ENCODE results near the gene AP3M1.

AP3M1 gene

DNA sequence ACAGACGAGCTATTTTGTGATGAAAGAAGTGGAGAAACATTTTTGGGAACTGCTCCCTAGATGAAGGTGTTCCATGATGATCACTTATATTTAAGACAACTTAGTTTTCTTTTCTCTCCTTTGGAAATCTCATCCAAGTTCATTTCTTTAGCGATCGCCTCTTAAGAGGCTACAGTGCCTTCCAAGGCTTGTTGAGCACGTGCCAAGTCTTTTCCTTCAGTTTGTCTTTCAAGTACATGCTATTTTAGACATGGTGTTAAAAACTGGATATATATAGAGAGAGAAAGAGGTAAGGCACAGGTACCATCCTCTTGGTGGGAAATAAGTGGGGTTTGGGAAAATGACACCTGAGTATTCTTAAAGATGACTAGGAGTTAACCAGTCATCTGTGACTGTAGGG lies 3.0 kb upstream of the AP3M1 start:
- H3K36me3 ChIP-seq (ENCODE audit: insufficient read depth, low read length), result no peaks in the 10 kb centered on the region
- H2AFZ ChIP-seq (ENCODE audit: low read length), result no peak overlapping the region
- no peak overlapping the region for H3K9ac ChIP-seq (ENCODE audit: low read depth, low read length, poor library complexity, severe bottlenecking)
- H4K20me1 ChIP-seq (ENCODE audit: insufficient read depth, low read length, poor library complexity, severe bottlenecking), result peaks cover 9% of the 10 kb centered on the region
- no peaks in the 10 kb centered on the region for H3K9me3 ChIP-seq (ENCODE audit: insufficient read depth, low read depth, low read length)
- no peak for TF ChIP-seq EZH2phosphoT487 (IDR thresholded peaks at IDR 0.05; ENCODE audit: borderline replicate concordance)
- TF ChIP-seq, protein P1, sequence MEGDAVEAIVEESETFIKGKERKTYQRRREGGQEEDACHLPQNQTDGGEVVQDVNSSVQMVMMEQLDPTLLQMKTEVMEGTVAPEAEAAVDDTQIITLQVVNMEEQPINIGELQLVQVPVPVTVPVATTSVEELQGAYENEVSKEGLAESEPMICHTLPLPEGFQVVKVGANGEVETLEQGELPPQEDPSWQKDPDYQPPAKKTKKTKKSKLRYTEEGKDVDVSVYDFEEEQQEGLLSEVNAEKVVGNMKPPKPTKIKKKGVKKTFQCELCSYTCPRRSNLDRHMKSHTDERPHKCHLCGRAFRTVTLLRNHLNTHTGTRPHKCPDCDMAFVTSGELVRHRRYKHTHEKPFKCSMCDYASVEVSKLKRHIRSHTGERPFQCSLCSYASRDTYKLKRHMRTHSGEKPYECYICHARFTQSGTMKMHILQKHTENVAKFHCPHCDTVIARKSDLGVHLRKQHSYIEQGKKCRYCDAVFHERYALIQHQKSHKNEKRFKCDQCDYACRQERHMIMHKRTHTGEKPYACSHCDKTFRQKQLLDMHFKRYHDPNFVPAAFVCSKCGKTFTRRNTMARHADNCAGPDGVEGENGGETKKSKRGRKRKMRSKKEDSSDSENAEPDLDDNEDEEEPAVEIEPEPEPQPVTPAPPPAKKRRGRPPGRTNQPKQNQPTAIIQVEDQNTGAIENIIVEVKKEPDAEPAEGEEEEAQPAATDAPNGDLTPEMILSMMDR (conservative IDR thresholded peaks at IDR 0.05; ENCODE audit: low read length), result no peak
- H3K4me3 ChIP-seq (ENCODE audit: low read length, poor library complexity, severe bottlenecking), result peak overlapping the region; percentile 88
- no peaks in the 10 kb centered on the region for H3K9me2 ChIP-seq (replicated peaks; ENCODE audit: low read depth, low read length)
- peaks cover 51% of the 10 kb centered on the region for H3K79me2 ChIP-seq (ENCODE audit: insufficient read depth, low read length)
- H3K4me1 ChIP-seq (ENCODE audit: insufficient read depth, low read length, poor library complexity, severe bottlenecking), result peaks cover 33% of the 10 kb centered on the region
- no peaks in the 10 kb centered on the region for H3K27me3 ChIP-seq (ENCODE audit: insufficient read depth, low read length, poor library complexity, severe bottlenecking)
- peak overlapping the region; percentile 98 for H3K4me2 ChIP-seq (ENCODE audit: low read depth, low read length, poor library complexity, severe bottlenecking)
- no peaks in the 10 kb centered on the region for H3F3A ChIP-seq (ENCODE audit: low read depth)

DNA sequence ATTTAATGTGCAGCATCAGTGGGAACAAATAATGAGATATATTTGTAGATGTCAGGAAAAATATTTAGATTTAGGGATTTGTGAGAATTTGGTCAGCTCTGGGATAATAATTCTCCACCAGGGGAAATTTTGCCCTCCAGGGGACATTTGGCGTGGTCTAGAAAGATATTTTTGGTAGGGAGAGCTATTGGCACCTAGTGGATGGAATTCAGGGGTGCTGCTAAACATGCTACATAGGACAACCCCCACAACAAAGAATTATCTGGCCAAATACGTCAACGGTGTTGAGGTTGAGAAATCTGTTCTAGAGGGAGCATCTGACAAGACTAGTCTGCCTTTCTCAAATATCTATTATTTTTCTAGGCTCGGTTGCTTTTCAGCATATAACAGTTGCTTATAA lies 2.5 kb upstream of the AP3M1 start:
- Histone ChIP-seq H3K9ac (ENCODE audit: low read depth, low read length, poor library complexity, severe bottlenecking) (peak overlapping the region; percentile 89), H3K4me3 (ENCODE audit: low read length, poor library complexity, severe bottlenecking) (peak overlapping the region; percentile 88)

DNA sequence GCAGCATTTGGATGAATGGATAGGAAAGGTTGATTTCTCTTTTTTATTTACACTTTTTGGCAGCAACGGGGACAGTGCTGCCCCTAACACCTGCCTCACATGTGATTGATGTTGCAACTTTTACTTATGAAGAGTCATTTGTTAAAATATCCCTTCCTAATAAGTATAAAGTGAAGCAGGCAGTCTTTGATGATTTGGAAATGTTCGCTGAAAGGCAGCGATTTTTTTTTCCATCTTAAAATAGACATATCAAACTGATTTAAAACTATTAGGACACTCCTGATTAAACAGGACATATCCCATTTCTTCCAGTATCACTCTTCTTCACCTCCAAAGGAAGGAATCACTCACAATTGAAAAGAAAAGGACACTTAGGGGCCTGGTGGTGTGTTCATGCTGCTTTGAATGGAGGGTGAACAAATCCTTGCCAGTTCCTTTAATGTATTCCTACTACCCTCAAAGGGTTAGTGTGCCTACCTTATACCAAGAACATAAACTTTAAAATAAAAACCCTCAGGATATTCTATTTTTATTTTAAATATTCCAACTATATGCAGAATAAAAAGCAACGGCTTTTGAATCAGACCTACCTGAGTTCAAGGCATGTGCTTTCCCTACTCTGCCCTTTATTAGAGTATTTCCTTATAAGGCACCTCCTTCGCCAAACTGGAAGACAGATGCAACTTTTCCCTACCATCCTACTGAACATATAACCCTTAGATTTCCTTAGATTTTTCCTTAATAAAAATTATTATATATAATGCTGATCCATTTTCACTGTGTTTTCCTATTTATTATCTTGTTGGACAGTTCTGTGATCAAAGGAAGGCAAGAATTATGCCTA lies 1.5 kb upstream of the AP3M1 start:
- Histone ChIP-seq H3K4me1 (ENCODE audit: insufficient read depth, low read length, poor library complexity, severe bottlenecking) (peaks cover 32% of the 10 kb centered on the region), H3K36me3 (ENCODE audit: insufficient read depth, low read length) (no peaks in the 10 kb centered on the region), H3K9me2 (replicated peaks; ENCODE audit: low read depth, low read length) (no peaks in the 10 kb centered on the region), H4K20me1 (ENCODE audit: insufficient read depth, low read length, poor library complexity, severe bottlenecking) (peaks cover 13% of the 10 kb centered on the region), H3K9ac (ENCODE audit: low read depth, low read length, poor library complexity, severe bottlenecking) (peak overlapping the region; percentile 89), H3K27me3 (ENCODE audit: insufficient read depth, low read length, poor library complexity, severe bottlenecking) (no peaks in the 10 kb centered on the region), H3K79me2 (ENCODE audit: insufficient read depth, low read length) (peaks cover 67% of the 10 kb centered on the region), H2AFZ (ENCODE audit: low read length) (peak overlapping the region; percentile 87), H3K4me3 (ENCODE audit: low read length, poor library complexity, severe bottlenecking) (peak overlapping the region; percentile 88), H3F3A (ENCODE audit: low read depth) (no peaks in the 10 kb centered on the region), H3K4me2 (ENCODE audit: low read depth, low read length, poor library complexity, severe bottlenecking) (peak overlapping the region; percentile 98), H3K9me3 (ENCODE audit: insufficient read depth, low read depth, low read length) (no peaks in the 10 kb centered on the region)
- TF ChIP-seq, protein P1 (conservative IDR thresholded peaks at IDR 0.05; ENCODE audit: low read length), result no peak
- TF ChIP-seq EZH2phosphoT487 (IDR thresholded peaks at IDR 0.05; ENCODE audit: borderline replicate concordance), result no peak

More for the DNA sequence above, 2.5 kb upstream of the AP3M1 start:
- H3K4me1 ChIP-seq (ENCODE audit: insufficient read depth, low read length, poor library complexity, severe bottlenecking), result peaks cover 33% of the 10 kb centered on the region
- H4K20me1 ChIP-seq (ENCODE audit: insufficient read depth, low read length, poor library complexity, severe bottlenecking), result peaks cover 13% of the 10 kb centered on the region
- H3K4me2 ChIP-seq (ENCODE audit: low read depth, low read length, poor library complexity, severe bottlenecking), result peak overlapping the region; percentile 98
- no peaks in the 10 kb centered on the region for H3F3A ChIP-seq (ENCODE audit: low read depth)
- H2AFZ ChIP-seq (ENCODE audit: low read length), result no peak overlapping the region
- H3K36me3 ChIP-seq (ENCODE audit: insufficient read depth, low read length), result no peaks in the 10 kb centered on the region
- TF ChIP-seq, protein P1 (conservative IDR thresholded peaks at IDR 0.05; ENCODE audit: low read length), result no peak
- no peak for TF ChIP-seq EZH2phosphoT487 (IDR thresholded peaks at IDR 0.05; ENCODE audit: borderline replicate concordance)
- H3K9me2 ChIP-seq (replicated peaks; ENCODE audit: low read depth, low read length), result no peaks in the 10 kb centered on the region
- H3K27me3 ChIP-seq (ENCODE audit: insufficient read depth, low read length, poor library complexity, severe bottlenecking), result no peaks in the 10 kb centered on the region
- H3K9me3 ChIP-seq (ENCODE audit: insufficient read depth, low read depth, low read length), result no peaks in the 10 kb centered on the region
- peaks cover 57% of the 10 kb centered on the region for H3K79me2 ChIP-seq (ENCODE audit: insufficient read depth, low read length)

Data from Loucy (cell line).